MCF 10A (cell line): ENCODE results near the gene CNN2. TPM values are rescaled to one million over a fixed set of nuclear protein-coding genes. Genes with fewer than 3 reads are reported as not detected.

Experiments used
- BruUV-seq: library from RNA; stranded (reverse); fragments of 400-500 nt; replicated peaks from 2 replicates; lab custom pipeline; 2021; lab: Mats Ljungman, UMichigan
- CTCF ChIA-PET: fragments of 300-600 bp; sonication (Branson Sonifier 250); formaldehyde crosslinking; extraction: SDS; loops from one replicate; lab custom pipeline; 2021; ENCODE audit warnings: antibody characterized with exemption, inconsistent platforms; lab: Yijun Ruan, JAX
- POLR2A ChIA-PET: fragments of 300-600, 350-650 bp; sonication (Branson Sonifier 250); formaldehyde crosslinking; extraction: SDS; loops from one replicate; lab custom pipeline; 2020; ENCODE audit warnings: antibody characterized with exemption, inconsistent platforms; lab: Yijun Ruan, JAX
- DNase-seq: peaks from one replicate; pipeline ENCODE4 v3.0.0-alpha.2; 2018; ENCODE audit not compliant: unreplicated experiment
- H3K27ac Mint-ChIP-seq: one replicate; pipeline ENCODE4 v1.8.0; 2022; ENCODE audit warnings: mild to moderate bottlenecking, low read depth, mixed read lengths; ENCODE audit not compliant: unreplicated experiment
- H3K27me3 Mint-ChIP-seq: one replicate; pipeline ENCODE4 v1.8.0; 2022; ENCODE audit warnings: mixed read lengths; ENCODE audit not compliant: insufficient read depth, unreplicated experiment
- H3K36me3 Mint-ChIP-seq: one replicate; pipeline ENCODE4 v1.8.0; 2022; ENCODE audit warnings: mild to moderate bottlenecking, moderate library complexity, mixed read lengths; ENCODE audit not compliant: insufficient read depth, unreplicated experiment
- H3K4me1 Mint-ChIP-seq: one replicate; pipeline ENCODE4 v1.8.0; 2022; ENCODE audit warnings: mixed read lengths; ENCODE audit not compliant: insufficient read depth, unreplicated experiment
- H3K4me3 Mint-ChIP-seq: one replicate; pipeline ENCODE4 v1.8.0; 2022; ENCODE audit warnings: mild to moderate bottlenecking, moderate library complexity, mixed read lengths; ENCODE audit not compliant: unreplicated experiment
- H3K9me3 Mint-ChIP-seq: one replicate; pipeline ENCODE4 v1.8.0; 2022; ENCODE audit warnings: mixed read lengths; ENCODE audit not compliant: unreplicated experiment
- intact Hi-C: fragments of 100-400 bp; cut with micrococcal nuclease; formaldehyde crosslinking; loops from 2 replicates; pipeline ENCODE4 v1.14.1; 2022
- total RNA-seq: library from RNA; stranded (reverse); gene quantifications from 2 replicates; pipeline ENCODE4 v1.2.3, GENCODE V29; 2022
- TF ChIP-seq, protein P1 (sequence below): fragments of 200-600 bp; IDR thresholded peaks from one replicate; pipeline ENCODE4 v1.8.0; 2022; ENCODE audit warnings: antibody characterized with exemption, mild to moderate bottlenecking; ENCODE audit not compliant: unreplicated experiment

Gene CNN2
- total RNA-seq, 1 experiment from 2014 or later: 166 TPM

DNA sequence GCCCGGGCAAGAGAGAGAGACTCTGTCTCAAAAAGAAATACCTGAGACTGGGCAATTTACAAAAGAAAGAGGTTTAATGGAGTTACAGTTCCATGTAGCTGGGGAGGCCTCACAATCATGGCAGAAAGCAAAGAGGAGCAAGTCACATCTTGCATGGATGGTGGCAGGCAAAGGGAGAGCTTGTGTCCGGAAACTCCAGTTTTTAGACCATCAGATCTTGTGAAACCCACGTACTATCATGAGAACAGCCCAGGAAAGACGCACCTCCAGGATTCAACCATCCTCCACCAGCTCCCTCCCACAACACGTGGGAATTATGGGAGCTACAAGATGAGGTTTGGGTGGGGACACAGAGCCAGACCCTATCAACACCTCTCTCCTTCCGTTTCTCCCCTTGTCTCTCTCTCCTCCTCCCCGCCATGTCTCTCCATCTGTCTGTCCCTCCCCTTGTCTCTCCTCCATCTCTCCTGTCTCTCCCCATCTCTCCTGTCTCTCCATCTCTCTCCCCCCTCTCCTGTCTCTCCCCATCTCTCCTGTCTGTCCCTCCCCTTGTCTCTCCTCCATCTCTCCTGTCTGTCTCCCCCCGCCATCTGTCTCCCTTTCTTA is 58.7 kb downstream of the CNN2 start:
- POLR2A ChIA-PET: interaction anchor here (0.6 to 3.8 kb wide), 6 partner anchors 9 to 288 kb away, joined by 3 to 19 read pairs (median 4); partner anchors contain the start of genes ARHGAP45 and PTBP1
- Mint-ChIP-seq H3K4me3 (no peak overlapping the region), H3K27ac (no peak overlapping the region), H3K36me3 (peaks cover 38% of the 10 kb centered on the region), H3K9me3 (no peaks in the 10 kb centered on the region), H3K4me1 (peaks cover 6% of the 10 kb centered on the region), H3K27me3 (no peaks in the 10 kb centered on the region)
- BruUV-seq: no TSS peak
- intact Hi-C loops: no loop called here
- TF ChIP-seq, protein P1, sequence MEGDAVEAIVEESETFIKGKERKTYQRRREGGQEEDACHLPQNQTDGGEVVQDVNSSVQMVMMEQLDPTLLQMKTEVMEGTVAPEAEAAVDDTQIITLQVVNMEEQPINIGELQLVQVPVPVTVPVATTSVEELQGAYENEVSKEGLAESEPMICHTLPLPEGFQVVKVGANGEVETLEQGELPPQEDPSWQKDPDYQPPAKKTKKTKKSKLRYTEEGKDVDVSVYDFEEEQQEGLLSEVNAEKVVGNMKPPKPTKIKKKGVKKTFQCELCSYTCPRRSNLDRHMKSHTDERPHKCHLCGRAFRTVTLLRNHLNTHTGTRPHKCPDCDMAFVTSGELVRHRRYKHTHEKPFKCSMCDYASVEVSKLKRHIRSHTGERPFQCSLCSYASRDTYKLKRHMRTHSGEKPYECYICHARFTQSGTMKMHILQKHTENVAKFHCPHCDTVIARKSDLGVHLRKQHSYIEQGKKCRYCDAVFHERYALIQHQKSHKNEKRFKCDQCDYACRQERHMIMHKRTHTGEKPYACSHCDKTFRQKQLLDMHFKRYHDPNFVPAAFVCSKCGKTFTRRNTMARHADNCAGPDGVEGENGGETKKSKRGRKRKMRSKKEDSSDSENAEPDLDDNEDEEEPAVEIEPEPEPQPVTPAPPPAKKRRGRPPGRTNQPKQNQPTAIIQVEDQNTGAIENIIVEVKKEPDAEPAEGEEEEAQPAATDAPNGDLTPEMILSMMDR: no peak
- CTCF ChIA-PET: interaction anchor here (1.0 kb wide), 1 partner anchor 9 kb away, joined by 3 read pairs; no protein-coding TSS in a partner anchor
- no peak for DNase-seq

DNA sequence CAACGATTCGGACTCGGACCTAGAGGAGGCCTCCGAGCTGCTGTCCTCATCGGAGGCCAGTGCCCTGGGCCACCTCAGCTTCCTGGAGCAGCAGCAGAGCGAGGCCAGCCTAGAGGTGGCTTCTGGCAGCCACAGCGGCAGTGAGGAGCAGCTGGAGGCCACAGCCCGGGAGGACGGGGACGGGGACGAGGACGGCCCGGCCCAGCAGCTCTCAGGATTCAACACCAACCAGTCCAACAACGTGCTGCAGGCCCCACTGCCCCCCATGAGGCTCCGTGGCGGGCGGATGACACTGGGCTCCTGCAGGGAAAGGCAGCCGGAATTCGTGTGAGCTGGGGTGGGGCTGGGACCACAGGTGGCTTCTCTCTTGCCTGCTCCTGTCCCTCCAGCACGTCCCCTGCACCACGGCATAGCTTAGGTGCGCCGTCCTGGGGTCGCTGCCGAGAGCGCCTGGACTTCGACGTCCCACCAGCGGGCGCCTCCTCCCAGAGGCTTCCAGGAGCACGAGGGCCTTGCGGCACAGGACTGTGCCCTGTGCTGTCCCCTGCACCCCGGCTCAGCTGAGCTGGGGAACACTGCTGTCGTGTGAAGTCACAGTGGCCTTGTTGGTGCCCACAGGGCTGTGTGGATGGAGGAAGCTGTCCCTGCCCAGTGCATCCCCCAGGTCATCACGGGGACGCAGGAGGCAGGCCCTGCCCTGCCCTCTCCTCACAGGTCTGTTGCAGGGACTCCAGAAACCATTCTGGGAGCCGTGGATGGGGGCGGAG is 59.5 kb downstream of the CNN2 start:
- H3K27ac Mint-ChIP-seq: no peak overlapping the region
- H3K9me3 Mint-ChIP-seq: no peaks in the 10 kb centered on the region
- peaks cover 6% of the 10 kb centered on the region for H3K4me1 Mint-ChIP-seq
- peaks cover 37% of the 10 kb centered on the region for H3K36me3 Mint-ChIP-seq
- ChIA-PET POLR2A (interaction anchor here (0.6 to 3.8 kb wide), 8 partner anchors 8 to 64 kb away, joined by 3 to 19 read pairs (median 4); partner anchors contain the start of gene ARHGAP45), CTCF (interaction anchor here (0.7 to 1.0 kb wide), 2 partner anchors 16 to 25 kb away, joined by 3 read pairs; no protein-coding TSS in a partner anchor)
- TF ChIP-seq, protein P1: no peak
- DNase-seq: no peak
- no peak overlapping the region for H3K4me3 Mint-ChIP-seq
- BruUV-seq: no TSS peak
- intact Hi-C loops: no loop called here
- H3K27me3 Mint-ChIP-seq: no peaks in the 10 kb centered on the region

DNA sequence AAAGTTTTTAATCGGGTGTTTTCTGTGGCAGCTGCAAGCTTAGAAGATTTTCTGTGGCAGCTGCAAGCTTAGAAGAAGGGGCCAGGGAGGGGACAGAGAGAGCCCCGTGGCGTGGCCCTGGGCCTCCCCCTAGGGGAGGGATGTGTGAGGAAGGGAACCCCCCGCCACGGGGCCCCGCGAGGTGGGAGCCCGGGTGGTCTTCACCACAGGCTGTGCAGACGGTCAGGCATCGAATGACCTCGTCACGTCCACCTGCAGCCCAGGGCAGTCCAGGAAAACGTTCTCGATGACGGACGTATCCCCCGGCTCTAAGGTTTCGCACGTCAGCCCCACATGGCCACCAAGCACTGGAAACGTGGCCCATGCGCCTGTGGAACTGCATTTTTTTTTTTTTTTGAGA is 60.2 kb downstream of the CNN2 start:
- H3K4me3 Mint-ChIP-seq: no peak overlapping the region
- CTCF ChIA-PET: interaction anchor here (0.7 to 1.0 kb wide), 2 partner anchors 15 to 26 kb away, joined by 3 read pairs; no protein-coding TSS in a partner anchor
- no peak for DNase-seq
- no peaks in the 10 kb centered on the region for H3K9me3 Mint-ChIP-seq
- H3K36me3 Mint-ChIP-seq: peaks cover 42% of the 10 kb centered on the region
- intact Hi-C loops: no loop called here
- POLR2A ChIA-PET: interaction anchor here (1.0 to 3.8 kb wide), 5 partner anchors 8 to 64 kb away, joined by 3 to 19 read pairs (median 3); no protein-coding TSS in a partner anchor
- no peaks in the 10 kb centered on the region for H3K27me3 Mint-ChIP-seq
- H3K4me1 Mint-ChIP-seq: peaks cover 6% of the 10 kb centered on the region
- no TSS peak for BruUV-seq
- TF ChIP-seq, protein P1: no peak
- no peak overlapping the region for H3K27ac Mint-ChIP-seq
